Endodermal cell (in vitro differentiated cells): ENCODE data around the gene NELFCD. TPM values are rescaled to one million over a fixed set of nuclear protein-coding genes. Genes with fewer than 3 reads are reported as not detected.

Experiments used
- DNase-seq: peaks from one replicate; pipeline ENCODE4 v3.0.0-alpha.2; 2017
- H3K27ac ChIP-seq: 2 replicates; pipeline ENCODE4 v1.5.1; 2013; ENCODE audit warnings: mild to moderate bottlenecking, low read depth, low read length, moderate library complexity
- H3K27me3 ChIP-seq: 2 replicates; pipeline ENCODE4 v1.6.1; 2013; ENCODE audit warnings: mild to moderate bottlenecking, low read length, moderate library complexity; ENCODE audit not compliant: insufficient read depth, control insufficient read depth, poor library complexity, severe bottlenecking
- H3K36me3 ChIP-seq: 2 replicates; pipeline ENCODE4 v1.7.0; 2013; ENCODE audit warnings: mild to moderate bottlenecking, low read length, moderate library complexity; ENCODE audit not compliant: control insufficient read depth, insufficient read depth
- H3K4me1 ChIP-seq: one replicate; pipeline ENCODE4 v1.7.0; 2013; ENCODE audit warnings: low read length; ENCODE audit not compliant: control insufficient read depth, insufficient read depth
- H3K4me3 ChIP-seq: 2 replicates; pipeline ENCODE4 v1.5.1; 2013; ENCODE audit warnings: mild to moderate bottlenecking, low read length, moderate library complexity
- H3K9ac ChIP-seq: 2 replicates; pipeline ENCODE4 v1.6.1; 2013; ENCODE audit warnings: mild to moderate bottlenecking, low read length, moderate library complexity; ENCODE audit not compliant: poor library complexity, severe bottlenecking; ENCODE audit errors: extremely low read depth
- H3K9me3 ChIP-seq: 2 replicates; pipeline ENCODE4 v1.6.1; 2013; ENCODE audit warnings: mild to moderate bottlenecking, low read length, moderate library complexity; ENCODE audit not compliant: control insufficient read depth
- H3K27ac Mint-ChIP-seq: 2 replicates; pipeline ENCODE4 v1.8.0; 2020; ENCODE audit warnings: mixed read lengths
- H3K27me3 Mint-ChIP-seq: 2 replicates; pipeline ENCODE4 v1.8.0; 2021; ENCODE audit warnings: mild to moderate bottlenecking, mixed read lengths; ENCODE audit not compliant: insufficient read depth
- H3K36me3 Mint-ChIP-seq: 2 replicates; pipeline ENCODE4 v1.8.0; 2020; ENCODE audit warnings: low read depth, mixed read lengths
- H3K4me1 Mint-ChIP-seq: 2 replicates; pipeline ENCODE4 v1.8.0; 2020; ENCODE audit warnings: mixed read lengths
- H3K4me3 Mint-ChIP-seq: 2 replicates; pipeline ENCODE4 v1.8.0; 2020; ENCODE audit warnings: mild to moderate bottlenecking, moderate library complexity, mixed read lengths
- H3K9me3 Mint-ChIP-seq: 2 replicates; pipeline ENCODE4 v1.8.0; 2020; ENCODE audit warnings: mild to moderate bottlenecking, mixed read lengths
- WGBS, 2 experiments: methylation state at CpG; one replicate each; pipeline versions ENCODE4 v1.1.5 to v1.1.7; 2013; ENCODE audit warnings: missing lambda C conversion rate in 2 of 2, mixed read lengths in 1 of 2; ENCODE audit not compliant: insufficient coverage in 1 of 2, insufficient read length in 1 of 2; 5-methylcytosine and 5-hydroxymethylcytosine counted together
- total RNA-seq, 2 donors: library from RNA; stranded (reverse); fragmentation: NEBNext Ultra II Directional in 1 of 2; extraction: Animal tissue kit (Norgen Biotek cat#: 25700) in 1 of 2; gene quantifications; 2 replicates in 1 of 2; 3 replicates in 1 of 2; pipeline ENCODE4 v1.2.1, GENCODE V29; 2021
- TF ChIP-seq, protein P1 (sequence below): fragments of 200-600 bp; sonication (generic); conservative IDR thresholded peaks from 2 replicates; pipeline ENCODE4 v1.5.0; 2021; ENCODE audit warnings: antibody characterized with exemption, mild to moderate bottlenecking

The NELFCD gene
- total RNA-seq, 2 donors from 2014 or later = 66.6 to 72.5 TPM

DNA sequence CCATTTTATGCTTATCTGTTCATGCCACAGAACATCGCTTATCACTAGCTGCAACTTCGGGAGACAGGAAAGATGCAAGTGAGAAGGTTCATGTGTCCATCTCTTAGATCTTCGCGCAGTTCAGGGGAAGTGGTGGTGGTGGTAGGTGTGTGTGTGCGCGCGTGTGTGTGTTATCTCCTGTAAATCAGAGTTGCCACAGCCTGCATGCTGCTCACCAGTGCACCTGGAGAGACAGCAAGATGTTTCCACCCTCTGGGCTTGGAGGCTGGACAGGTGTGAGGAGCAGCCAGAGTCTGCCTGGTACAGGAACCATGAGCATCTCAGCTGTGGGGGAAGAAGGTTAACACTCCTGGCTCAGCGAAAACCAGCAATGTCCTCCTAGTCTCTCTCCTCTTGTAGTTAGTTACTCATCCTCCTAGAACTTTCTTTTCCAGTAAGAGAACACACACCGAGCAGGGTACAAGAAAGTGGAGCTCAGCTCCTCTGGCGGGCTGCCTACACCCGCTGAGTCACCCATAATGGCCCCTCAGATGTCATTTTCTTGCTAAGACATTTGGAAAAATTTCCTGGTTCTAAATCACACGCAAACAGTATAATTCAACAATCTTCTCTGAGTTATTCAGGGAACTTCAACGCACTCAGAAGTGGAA is 33.0 kb downstream of the NELFCD start:
- H3K36me3 Mint-ChIP-seq = no peaks in the 10 kb centered on the region
- no peak for DNase-seq
- Histone ChIP-seq H3K9me3 (no peaks in the 10 kb centered on the region), H3K4me3 (no peak overlapping the region), H3K27me3 (peaks cover 2% of the 10 kb centered on the region), H3K36me3 (no peaks in the 10 kb centered on the region), H3K9ac (no peak overlapping the region), H3K4me1 (no peaks in the 10 kb centered on the region), H3K27ac (no peak overlapping the region)
- no peak overlapping the region for H3K27ac Mint-ChIP-seq
- peaks cover 42% of the 10 kb centered on the region for H3K27me3 Mint-ChIP-seq
- TF ChIP-seq, protein P1, sequence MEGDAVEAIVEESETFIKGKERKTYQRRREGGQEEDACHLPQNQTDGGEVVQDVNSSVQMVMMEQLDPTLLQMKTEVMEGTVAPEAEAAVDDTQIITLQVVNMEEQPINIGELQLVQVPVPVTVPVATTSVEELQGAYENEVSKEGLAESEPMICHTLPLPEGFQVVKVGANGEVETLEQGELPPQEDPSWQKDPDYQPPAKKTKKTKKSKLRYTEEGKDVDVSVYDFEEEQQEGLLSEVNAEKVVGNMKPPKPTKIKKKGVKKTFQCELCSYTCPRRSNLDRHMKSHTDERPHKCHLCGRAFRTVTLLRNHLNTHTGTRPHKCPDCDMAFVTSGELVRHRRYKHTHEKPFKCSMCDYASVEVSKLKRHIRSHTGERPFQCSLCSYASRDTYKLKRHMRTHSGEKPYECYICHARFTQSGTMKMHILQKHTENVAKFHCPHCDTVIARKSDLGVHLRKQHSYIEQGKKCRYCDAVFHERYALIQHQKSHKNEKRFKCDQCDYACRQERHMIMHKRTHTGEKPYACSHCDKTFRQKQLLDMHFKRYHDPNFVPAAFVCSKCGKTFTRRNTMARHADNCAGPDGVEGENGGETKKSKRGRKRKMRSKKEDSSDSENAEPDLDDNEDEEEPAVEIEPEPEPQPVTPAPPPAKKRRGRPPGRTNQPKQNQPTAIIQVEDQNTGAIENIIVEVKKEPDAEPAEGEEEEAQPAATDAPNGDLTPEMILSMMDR = no peak
- peaks cover 9% of the 10 kb centered on the region for H3K4me1 Mint-ChIP-seq
- no peak overlapping the region for H3K4me3 Mint-ChIP-seq
- 91 to 92% methylated on average over 5 to 13 of the region's 13 CpGs for WGBS, 2 experiments
- no peaks in the 10 kb centered on the region for H3K9me3 Mint-ChIP-seq

DNA sequence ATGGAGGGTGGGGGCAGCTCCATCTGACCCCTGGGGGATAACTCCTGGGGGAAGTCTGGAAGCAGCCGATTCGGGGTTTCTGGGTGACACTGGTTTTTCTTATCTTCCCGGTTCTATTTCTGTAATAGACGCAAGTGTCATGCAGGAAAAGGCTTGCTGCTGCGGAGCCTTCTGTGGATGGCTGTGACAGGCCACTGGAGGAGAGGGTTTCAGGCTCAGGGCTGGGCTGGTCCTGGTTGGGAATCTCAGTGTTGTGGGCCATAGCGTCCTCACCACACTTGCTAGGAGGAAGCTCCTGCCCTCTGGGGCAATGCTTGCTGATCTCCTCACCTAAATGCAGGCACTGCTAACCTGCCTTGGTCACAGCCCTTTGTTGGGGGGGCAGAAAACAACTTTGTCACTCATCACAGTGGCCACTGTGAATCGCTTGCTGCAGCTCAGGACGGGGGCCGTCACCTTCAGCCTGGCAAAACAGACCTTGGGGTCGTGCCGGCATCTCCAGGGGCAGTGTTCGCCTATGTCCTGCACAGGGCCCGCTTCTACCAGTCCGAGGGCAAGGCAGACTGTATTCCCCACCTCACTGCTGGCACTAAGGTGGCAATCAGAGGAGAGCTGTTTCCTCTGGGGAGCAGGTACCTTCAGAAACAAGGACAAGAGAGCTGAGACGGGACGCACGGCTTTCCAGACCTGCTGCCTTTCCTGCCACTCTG is 33.8 kb downstream of the NELFCD start:
- Mint-ChIP-seq H3K4me1 (peaks cover 9% of the 10 kb centered on the region), H3K36me3 (no peaks in the 10 kb centered on the region), H3K27me3 (peaks cover 38% of the 10 kb centered on the region), H3K27ac (no peak overlapping the region), H3K4me3 (no peak overlapping the region), H3K9me3 (no peaks in the 10 kb centered on the region)
- no peaks in the 10 kb centered on the region for H3K27me3 ChIP-seq
- H3K9ac ChIP-seq = no peak overlapping the region
- no peaks in the 10 kb centered on the region for H3K9me3 ChIP-seq
- peak overlapping the region; percentile 24 for H3K27ac ChIP-seq
- H3K36me3 ChIP-seq = no peaks in the 10 kb centered on the region
- 95 to 97% methylated on average over 11 to 17 of the region's 17 CpGs for WGBS, 2 experiments
- H3K4me3 ChIP-seq = no peak overlapping the region
- H3K4me1 ChIP-seq = no peaks in the 10 kb centered on the region
- DNase-seq = no peak
- TF ChIP-seq, protein P1 = no peak

DNA sequence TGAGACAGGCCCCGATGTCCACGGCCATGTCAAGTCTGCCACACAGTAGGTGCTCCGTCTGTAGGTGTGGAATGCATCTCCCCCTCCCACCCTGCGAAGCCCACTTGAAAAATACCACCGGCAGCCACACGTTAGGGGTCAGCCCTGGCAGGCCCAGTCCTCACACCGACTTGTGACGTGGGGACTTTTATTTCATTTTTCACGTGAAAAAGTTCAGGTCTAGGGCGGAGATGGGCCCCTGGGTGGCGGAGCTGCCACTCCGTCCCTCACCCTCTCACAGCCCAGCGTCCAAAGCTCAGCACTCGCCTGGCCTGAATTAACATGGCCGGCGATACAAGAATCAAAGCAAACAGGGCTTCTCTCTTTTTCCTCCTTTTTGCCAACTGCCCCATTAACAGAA is 34.4 kb downstream of the NELFCD start:
- TF ChIP-seq, protein P1 = no peak
- H3K4me1 Mint-ChIP-seq = peaks cover 9% of the 10 kb centered on the region

More for the DNA sequence above, 34.4 kb downstream of the NELFCD start:
- no peak overlapping the region for H3K4me3 ChIP-seq
- Mint-ChIP-seq H3K9me3 (no peaks in the 10 kb centered on the region), H3K27ac (no peak overlapping the region), H3K27me3 (peaks cover 32% of the 10 kb centered on the region), H3K4me3 (no peak overlapping the region), H3K36me3 (no peaks in the 10 kb centered on the region)
- H3K27ac ChIP-seq = no peak overlapping the region
- no peak overlapping the region for H3K9ac ChIP-seq
- no peak for DNase-seq
- WGBS, 2 experiments = 88 to 92% methylated on average over 12 to 16 of the region's 16 CpGs
- H3K9me3 ChIP-seq = no peaks in the 10 kb centered on the region
- no peaks in the 10 kb centered on the region for H3K36me3 ChIP-seq
- no peaks in the 10 kb centered on the region for H3K27me3 ChIP-seq
- H3K4me1 ChIP-seq = no peaks in the 10 kb centered on the region
